CD4-positive, alpha-beta T cell treated with Interleukin-4 for 4 hours (primary cell): ENCODE measurements around the gene SEPTIN5.
A peak's percentile ranks its signal among the peaks of the same experiment; 100 is the strongest.

Experiments used
- DNase-seq: peaks from one replicate; pipeline ENCODE4 v3.0.0-alpha.2; 2020

Gene SEPTIN5

DNA sequence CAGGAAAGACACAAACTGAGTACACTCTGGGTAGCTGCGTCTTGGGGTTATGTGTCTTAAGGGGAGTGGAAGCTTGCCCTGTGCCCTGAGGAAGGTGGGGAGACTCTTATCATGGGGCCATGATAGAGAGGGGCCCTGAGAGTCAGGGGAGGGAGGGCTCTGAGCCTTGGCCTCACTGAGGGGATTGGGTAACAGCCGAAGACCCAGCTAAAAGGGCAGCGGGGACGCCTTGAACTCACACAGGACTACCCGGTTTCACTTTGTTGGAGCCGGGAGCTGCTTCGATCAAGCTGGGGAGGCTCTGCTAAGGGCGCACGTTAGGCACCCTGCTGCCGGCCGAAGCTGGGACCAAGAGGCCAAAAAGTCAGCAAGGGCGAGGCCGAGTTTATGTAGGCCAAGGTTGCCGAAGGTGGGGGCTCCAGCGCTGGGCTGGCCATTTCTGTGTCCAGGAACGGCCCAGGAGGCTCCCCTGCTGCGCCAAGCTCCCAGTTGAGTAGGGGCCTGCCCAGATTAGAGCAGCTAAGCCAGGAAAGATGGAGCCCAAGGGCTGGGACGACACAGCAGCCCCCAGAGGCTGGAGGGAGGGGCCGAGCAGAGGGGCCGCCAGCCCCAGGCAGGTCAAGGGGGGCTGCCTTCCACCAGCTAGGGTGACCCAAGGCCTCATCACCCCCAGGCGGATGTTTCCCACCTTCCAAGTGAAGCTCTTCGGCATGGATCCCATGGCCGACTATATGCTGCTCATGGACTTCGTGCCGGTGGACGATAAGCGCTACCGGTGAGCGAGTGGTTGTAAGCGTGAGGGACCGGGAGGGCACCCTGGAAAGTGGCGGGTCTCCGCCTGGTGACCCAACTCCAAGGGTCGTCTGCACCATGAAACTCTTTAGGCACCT lies 48.5 kb downstream of the SEPTIN5 start:
- DNase-seq = no peak

- no peak for DNase-seq
These were observed 49.4 kb downstream of the SEPTIN5 start for GRCh38 chr22:19763458-19764298.

DNA sequence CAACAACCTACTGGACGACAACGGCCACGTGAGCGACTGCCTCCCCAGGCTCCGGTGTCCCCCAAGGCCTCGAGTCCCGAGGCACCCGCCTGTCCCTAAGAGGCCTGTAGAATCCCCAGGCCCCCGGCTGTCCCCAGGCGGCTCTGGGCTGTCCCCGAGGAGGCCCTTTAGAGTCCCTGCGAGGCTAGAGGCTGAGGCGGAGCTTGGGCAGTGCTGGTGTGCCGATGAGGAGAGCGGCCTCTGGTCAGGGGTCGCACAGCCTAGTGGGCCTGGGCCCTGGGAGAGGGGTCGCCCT lies 49.9 kb downstream of the SEPTIN5 start:
- no peak for DNase-seq

- no peak for DNase-seq
These were observed 50.6 kb downstream of the SEPTIN5 start for GRCh38 chr22:19764636-19765476.

DNA sequence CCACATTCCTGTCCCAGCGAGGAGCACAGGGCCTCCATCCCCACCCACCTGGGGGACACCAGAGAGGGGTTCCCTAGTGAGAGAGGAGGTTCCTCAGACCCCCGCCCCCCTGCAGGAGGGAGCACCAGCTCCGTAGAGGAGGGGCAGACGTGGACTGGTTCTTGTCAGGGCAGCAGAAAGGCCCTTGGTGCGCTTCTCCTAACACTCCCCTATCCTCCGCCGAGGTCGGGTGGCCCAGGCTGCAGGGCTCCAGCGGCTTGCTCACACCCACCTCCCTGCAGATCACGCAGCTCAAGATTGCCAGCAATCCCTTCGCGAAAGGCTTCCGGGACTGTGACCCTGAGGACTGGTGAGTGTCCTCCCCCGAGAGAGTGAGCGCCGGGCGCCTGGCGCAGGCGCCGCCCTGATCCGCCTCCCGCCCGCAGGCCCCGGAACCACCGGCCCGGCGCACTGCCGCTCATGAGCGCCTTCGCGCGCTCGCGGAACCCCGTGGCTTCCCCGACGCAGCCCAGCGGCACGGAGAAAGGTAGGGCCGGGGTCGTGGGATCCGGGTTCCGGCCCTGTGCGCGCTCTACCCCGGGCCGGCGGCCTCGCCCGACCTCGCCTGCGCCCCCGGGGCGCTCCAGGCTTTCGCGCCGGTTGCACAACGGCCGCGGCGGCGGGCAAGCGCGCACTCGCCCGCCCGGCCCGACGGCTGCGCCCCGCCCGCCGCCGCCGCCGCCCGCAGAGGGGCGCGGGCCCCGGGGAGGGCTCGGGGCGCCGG lies 51.4 kb downstream of the SEPTIN5 start:
- DNase-seq = no peak

DNA sequence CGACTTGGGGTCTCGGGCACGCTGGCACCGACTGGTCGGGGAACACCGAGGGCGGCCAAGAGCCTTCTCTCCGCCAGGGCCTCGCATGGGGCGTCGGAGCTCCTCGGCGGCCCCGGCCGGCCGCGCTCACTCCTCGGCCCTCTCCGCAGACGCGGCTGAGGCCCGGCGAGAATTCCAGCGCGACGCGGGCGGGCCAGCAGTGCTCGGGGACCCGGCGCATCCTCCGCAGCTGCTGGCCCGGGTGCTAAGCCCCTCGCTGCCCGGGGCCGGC lies 51.9 kb downstream of the SEPTIN5 start:
- no peak for DNase-seq

DNA sequence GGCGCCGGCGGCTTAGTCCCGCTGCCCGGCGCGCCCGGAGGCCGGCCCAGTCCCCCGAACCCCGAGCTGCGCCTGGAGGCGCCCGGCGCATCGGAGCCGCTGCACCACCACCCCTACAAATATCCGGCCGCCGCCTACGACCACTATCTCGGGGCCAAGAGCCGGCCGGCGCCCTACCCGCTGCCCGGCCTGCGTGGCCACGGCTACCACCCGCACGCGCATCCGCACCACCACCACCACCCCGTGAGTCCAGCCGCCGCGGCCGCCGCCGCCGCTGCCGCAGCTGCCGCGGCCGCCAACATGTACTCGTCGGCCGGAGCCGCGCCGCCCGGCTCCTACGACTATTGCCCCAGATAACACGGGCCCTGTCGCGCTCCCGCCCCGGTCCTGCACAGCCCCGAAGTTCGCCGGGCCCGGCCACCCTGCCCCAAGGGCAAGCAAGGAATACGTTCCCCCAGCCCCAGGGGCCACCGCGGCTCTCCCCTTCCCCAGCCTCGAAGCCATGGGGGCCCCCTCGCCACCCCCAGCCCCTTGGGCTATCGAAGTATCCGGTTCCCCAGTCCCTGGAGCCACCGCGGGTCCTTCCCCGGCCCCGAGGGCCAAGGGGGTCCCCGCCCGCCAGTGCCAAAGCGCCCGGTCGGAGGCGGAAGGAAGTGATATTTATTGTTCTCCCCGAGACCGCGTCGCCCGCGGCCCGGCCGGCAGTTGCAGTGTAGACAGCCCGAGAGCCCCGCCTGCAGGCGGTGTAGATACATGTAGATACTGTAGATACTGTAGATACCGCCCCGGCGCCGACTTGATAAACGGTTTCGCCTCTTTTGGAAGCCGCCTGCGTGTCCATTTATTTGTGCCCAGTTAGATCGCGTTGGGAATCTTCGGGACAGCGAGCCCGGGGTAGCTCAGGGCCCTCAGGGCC lies 52.5 kb downstream of the SEPTIN5 start:
- peak; percentile 22 for DNase-seq

DNA sequence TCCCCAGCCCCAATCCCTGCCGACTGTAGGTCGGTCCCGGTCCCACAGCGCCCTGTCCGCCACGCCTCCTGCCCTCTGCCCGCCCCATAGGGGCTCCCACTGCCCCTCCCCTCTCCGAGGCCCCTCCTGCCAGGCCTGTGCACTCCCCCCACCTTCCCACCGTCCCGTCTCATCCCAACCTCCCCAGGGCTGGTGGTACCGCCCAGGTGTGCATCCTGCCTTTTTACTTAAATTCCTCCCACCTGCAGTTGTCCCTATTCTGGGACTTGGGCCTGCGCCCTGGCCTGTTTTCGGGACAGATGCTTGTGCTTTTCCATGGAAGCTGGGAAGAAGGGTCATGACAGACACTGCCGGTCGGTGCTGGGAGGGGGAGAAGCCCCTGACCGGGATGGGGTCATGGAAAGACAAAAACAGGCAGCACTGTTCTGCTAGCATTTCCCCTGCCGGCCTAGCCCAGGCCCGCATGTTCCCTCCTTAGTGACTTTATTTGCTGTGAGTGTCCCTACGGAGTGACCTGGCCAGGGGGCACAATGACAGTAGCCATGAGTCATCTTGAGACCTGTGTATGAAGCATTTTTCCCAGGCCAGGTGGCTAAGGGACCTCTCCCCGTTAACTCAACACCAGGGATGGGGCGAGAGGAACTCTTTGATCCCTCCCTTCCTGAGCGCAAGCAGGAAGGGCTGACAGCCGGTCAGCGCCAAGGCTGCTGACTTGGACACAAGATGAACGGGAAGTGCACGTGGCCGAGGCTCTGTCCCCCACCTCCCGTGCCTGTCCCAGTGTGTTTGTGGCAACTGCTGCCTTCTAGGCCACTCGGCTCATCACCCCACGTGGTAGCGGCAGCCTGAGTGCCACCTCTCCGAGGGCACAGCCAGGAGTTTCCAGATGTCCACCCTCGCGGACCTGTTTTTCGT lies 53.4 kb downstream of the SEPTIN5 start:
- no peak for DNase-seq

DNA sequence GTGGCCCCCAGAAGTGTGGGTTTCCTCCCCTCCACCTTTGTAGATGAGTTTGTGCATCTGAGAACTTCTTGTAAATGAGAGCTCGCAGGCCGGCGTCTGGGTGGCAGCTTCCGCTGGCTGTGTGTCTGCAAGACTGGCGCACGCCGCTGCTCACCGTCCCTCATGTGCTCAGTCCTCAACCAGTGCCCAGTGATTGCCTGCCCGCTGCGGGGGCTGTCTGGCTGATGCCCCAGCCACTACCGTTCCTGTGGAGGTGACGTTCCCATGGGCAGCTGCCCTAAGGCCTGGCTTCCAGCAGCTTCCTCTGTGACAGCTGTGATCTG lies 55.1 kb downstream of the SEPTIN5 start:
- no peak for DNase-seq

GRCh38 chr22:19770349-19771220 lies 56.3 kb downstream of the SEPTIN5 start:
- DNase-seq = no peak

DNA sequence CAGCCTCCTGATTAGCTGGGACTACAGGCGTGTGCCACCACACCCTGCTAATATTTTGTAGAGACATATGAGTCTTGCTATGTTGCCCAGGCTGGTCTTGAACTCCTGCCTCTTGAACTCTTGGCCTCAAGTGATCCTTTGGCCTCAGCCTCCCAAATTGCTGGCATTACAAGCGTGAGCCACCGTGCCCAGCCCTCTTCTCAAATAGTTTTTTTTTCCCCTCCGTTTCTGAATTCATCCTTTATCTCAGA lies 58.0 kb downstream of the SEPTIN5 start:
- DNase-seq = no peak
